ENCODE results near the gene SERTAD1. TPM values are rescaled to one million over a fixed set of nuclear protein-coding genes. Genes with fewer than 3 reads are reported as not detected.
"Not testable (repeated sequence)": the region's sequence is repeated elsewhere in the genome, so short reads cannot be mapped to it uniquely, and the experiment has no call there.

Gene SERTAD1
- total RNA-seq, 1 donor from 2014 or later, result 22.9 TPM

GRCh38 chr19:40410030-40410389 is 15.8 kb downstream of the SERTAD1 start:
- Histone ChIP-seq H3K36me3 (ENCODE audit: insufficient read depth, low read length) (no peaks in the 10 kb centered on the region), H4K20me1 (ENCODE audit: insufficient read depth, low read length) (no peaks in the 10 kb centered on the region), H3K4me2 (ENCODE audit: low read length) (no peak overlapping the region), H3K4me3 (ENCODE audit: insufficient read depth, low read depth, low read length) (no peak overlapping the region), H3K27me3 (ENCODE audit: insufficient read depth, low read length) (no peaks in the 10 kb centered on the region), H2AFZ (ENCODE audit: low read depth, low read length) (no peak overlapping the region), H3K79me2 (ENCODE audit: insufficient read depth, low read length) (no peaks in the 10 kb centered on the region), H3K9ac (ENCODE audit: low read length) (no peak overlapping the region), H3K4me1 (ENCODE audit: insufficient read depth, low read length) (peaks cover 4% of the 10 kb centered on the region), H3K9me3 (ENCODE audit: insufficient read depth, low read depth, low read length) (no peaks in the 10 kb centered on the region), H3K27ac (ENCODE audit: low read depth, low read length) (no peak overlapping the region)
- H3K9me3 Mint-ChIP-seq (ENCODE audit: unreplicated experiment), result no peaks in the 10 kb centered on the region
- H3K4me1 Mint-ChIP-seq (ENCODE audit: low read depth, unreplicated experiment), result peaks cover 1% of the 10 kb centered on the region
- H3K4me3 Mint-ChIP-seq (ENCODE audit: unreplicated experiment), result no peak overlapping the region
- FAIRE-seq, result no peak
- H3K27ac Mint-ChIP-seq (ENCODE audit: unreplicated experiment), result no peak overlapping the region
- H3K36me3 Mint-ChIP-seq (ENCODE audit: low read depth, unreplicated experiment), result no peaks in the 10 kb centered on the region
- TF ChIP-seq CTCF (IDR thresholded peaks at IDR 0.05; ENCODE audit: insufficient read depth, low read depth, low read length) (no peak), EZH2 (IDR thresholded peaks at IDR 0.05; ENCODE audit: insufficient read depth, low read length) (no peak)
- no peak for DNase-seq (ENCODE audit: low read depth)
- H3K27me3 Mint-ChIP-seq (ENCODE audit: low read depth, unreplicated experiment), result peaks cover 2% of the 10 kb centered on the region

GRCh38 chr19:40408598-40408925 is 17.2 kb downstream of the SERTAD1 start:
- H3K36me3 ChIP-seq (ENCODE audit: insufficient read depth, low read length), result not testable (repeated sequence)

GRCh38 chr19:40407714-40408597 is 17.8 kb downstream of the SERTAD1 start:
- Mint-ChIP-seq H3K9me3 (ENCODE audit: unreplicated experiment) (no peaks in the 10 kb centered on the region), H3K4me1 (ENCODE audit: low read depth, unreplicated experiment) (peaks cover 1% of the 10 kb centered on the region), H3K27ac (ENCODE audit: unreplicated experiment) (no peak overlapping the region), H3K4me3 (ENCODE audit: unreplicated experiment) (no peak overlapping the region), H3K27me3 (ENCODE audit: low read depth, unreplicated experiment) (peaks cover 2% of the 10 kb centered on the region), H3K36me3 (ENCODE audit: low read depth, unreplicated experiment) (no peaks in the 10 kb centered on the region)
- Histone ChIP-seq H3K9ac (ENCODE audit: low read length) (no peak overlapping the region), H3K9me3 (ENCODE audit: insufficient read depth, low read depth, low read length) (no peaks in the 10 kb centered on the region), H3K4me1 (ENCODE audit: insufficient read depth, low read length) (no peaks in the 10 kb centered on the region), H3K4me2 (ENCODE audit: low read length) (no peak overlapping the region), H4K20me1 (ENCODE audit: insufficient read depth, low read length) (no peaks in the 10 kb centered on the region), H3K79me2 (ENCODE audit: insufficient read depth, low read length) (no peaks in the 10 kb centered on the region), H2AFZ (ENCODE audit: low read depth, low read length) (no peak overlapping the region), H3K27ac (ENCODE audit: low read depth, low read length) (no peak overlapping the region), H3K27me3 (ENCODE audit: insufficient read depth, low read length) (no peaks in the 10 kb centered on the region), H3K4me3 (ENCODE audit: insufficient read depth, low read depth, low read length) (no peak overlapping the region), H3K36me3 (ENCODE audit: insufficient read depth, low read length) (no peaks in the 10 kb centered on the region)
- TF ChIP-seq EZH2 (IDR thresholded peaks at IDR 0.05; ENCODE audit: insufficient read depth, low read length) (no peak), CTCF (IDR thresholded peaks at IDR 0.05; ENCODE audit: insufficient read depth, low read depth, low read length) (no peak)
- DNase-seq (ENCODE audit: low read depth) (no peak), FAIRE-seq (no peak)

More at GRCh38 chr19:40408598-40408925, 17.2 kb downstream of the SERTAD1 start:
- H3K4me2 ChIP-seq (ENCODE audit: low read length); FAIRE-seq; H3K9me3 Mint-ChIP-seq (ENCODE audit: unreplicated experiment); H3K36me3 Mint-ChIP-seq (ENCODE audit: low read depth, unreplicated experiment); H3K27ac ChIP-seq (ENCODE audit: low read depth, low read length); H3K4me1 Mint-ChIP-seq (ENCODE audit: low read depth, unreplicated experiment); H2AFZ ChIP-seq (ENCODE audit: low read depth, low read length); H3K79me2 ChIP-seq (ENCODE audit: insufficient read depth, low read length); H3K27ac Mint-ChIP-seq (ENCODE audit: unreplicated experiment); H3K9me3 ChIP-seq (ENCODE audit: insufficient read depth, low read depth, low read length); H3K4me1 ChIP-seq (ENCODE audit: insufficient read depth, low read length); DNase-seq (ENCODE audit: low read depth); H3K9ac ChIP-seq (ENCODE audit: low read length); H3K27me3 Mint-ChIP-seq (ENCODE audit: low read depth, unreplicated experiment); H3K4me3 ChIP-seq (ENCODE audit: insufficient read depth, low read depth, low read length); H3K4me3 Mint-ChIP-seq (ENCODE audit: unreplicated experiment); H3K27me3 ChIP-seq (ENCODE audit: insufficient read depth, low read length); H4K20me1 ChIP-seq (ENCODE audit: insufficient read depth, low read length): not testable (repeated sequence)

All from astrocyte (in vitro differentiated cells and primary cell).